Measurements from ENCODE around the gene FUT2.

DNA sequence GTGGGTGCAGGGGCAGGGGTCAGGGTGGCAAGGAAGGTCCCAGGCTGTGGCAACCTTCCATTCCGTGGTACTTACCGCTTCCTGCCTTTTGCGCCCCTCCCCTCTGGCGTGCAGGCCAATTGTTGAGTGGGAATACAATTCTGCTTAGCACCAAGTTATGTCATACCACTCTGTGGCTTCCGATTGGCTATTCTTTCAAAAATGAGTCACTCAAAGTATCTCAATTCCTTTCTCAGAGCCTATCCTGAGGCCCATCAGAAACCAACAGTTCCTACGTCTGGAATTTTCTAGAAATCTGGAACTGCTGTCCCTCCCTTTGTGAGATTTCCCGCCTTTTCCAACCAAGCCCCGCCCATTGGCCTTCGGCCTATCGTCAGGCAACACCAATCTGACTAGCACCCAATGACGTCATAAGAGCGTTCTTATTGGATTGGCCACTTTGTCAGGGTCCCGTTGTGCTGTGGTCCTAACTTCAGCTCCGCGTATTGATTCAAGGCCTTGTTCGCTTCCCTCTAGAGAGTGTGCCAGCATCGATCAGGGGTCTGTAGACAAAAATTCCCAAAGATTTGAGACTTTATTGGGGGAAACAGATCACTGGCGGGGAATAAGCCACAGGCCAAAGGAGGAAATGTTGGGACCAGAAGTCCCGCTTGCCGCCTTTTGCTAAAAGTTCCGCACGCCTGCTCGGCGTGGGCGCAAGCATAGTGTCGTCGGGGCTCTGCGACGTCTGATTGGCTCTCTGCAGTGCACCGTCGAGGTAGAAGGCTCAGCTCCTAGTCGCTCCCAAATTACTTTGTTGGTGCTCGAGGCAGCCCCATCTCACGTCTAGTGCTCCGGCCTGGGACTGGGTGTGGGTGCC lies 34.7 kb upstream of the FUT2 start:
- TF ChIP-seq, protein P1, sequence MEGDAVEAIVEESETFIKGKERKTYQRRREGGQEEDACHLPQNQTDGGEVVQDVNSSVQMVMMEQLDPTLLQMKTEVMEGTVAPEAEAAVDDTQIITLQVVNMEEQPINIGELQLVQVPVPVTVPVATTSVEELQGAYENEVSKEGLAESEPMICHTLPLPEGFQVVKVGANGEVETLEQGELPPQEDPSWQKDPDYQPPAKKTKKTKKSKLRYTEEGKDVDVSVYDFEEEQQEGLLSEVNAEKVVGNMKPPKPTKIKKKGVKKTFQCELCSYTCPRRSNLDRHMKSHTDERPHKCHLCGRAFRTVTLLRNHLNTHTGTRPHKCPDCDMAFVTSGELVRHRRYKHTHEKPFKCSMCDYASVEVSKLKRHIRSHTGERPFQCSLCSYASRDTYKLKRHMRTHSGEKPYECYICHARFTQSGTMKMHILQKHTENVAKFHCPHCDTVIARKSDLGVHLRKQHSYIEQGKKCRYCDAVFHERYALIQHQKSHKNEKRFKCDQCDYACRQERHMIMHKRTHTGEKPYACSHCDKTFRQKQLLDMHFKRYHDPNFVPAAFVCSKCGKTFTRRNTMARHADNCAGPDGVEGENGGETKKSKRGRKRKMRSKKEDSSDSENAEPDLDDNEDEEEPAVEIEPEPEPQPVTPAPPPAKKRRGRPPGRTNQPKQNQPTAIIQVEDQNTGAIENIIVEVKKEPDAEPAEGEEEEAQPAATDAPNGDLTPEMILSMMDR (IDR thresholded peaks at IDR 0.05; ENCODE audit: low read depth, low read length): no peak
- TF ChIP-seq POLR2A (IDR thresholded peaks at IDR 0.05; ENCODE audit: extremely low read depth, insufficient read length): no peak
